Mucosa of rectum (tissue), 2 donors: ENCODE measurements around the gene HIP1.
"Not testable (repeated sequence)": the region's sequence is repeated elsewhere in the genome, so short reads cannot be mapped to it uniquely, and the experiment has no call there.

ENCODE experiments used
- H3K27ac ChIP-seq, 2 donors: one replicate each; pipeline ENCODE4 v1.7.0; 2013; ENCODE audit warnings: inconsistent platforms in 2 of 2, low read depth in 2 of 2, low read length in 2 of 2
- H3K27me3 ChIP-seq, 2 donors: one replicate each; pipeline ENCODE4 v1.7.0; 2013; ENCODE audit warnings: low read length in 2 of 2; ENCODE audit not compliant: control insufficient read depth in 2 of 2, insufficient read depth in 2 of 2
- H3K36me3 ChIP-seq, 2 donors: one replicate each; pipeline ENCODE4 v1.7.0; 2013; ENCODE audit warnings: low read length in 2 of 2; ENCODE audit not compliant: control insufficient read depth in 2 of 2, insufficient read depth in 2 of 2
- H3K4me1 ChIP-seq, 2 donors: one replicate each; pipeline ENCODE4 v1.7.0; 2013; ENCODE audit warnings: low read length in 2 of 2, mild to moderate bottlenecking in 1 of 2; ENCODE audit not compliant: control insufficient read depth in 2 of 2, insufficient read depth in 2 of 2
- H3K4me3 ChIP-seq, 2 donors: one replicate each; pipeline ENCODE4 v1.7.0; 2013; ENCODE audit warnings: low read length in 2 of 2
- H3K9ac ChIP-seq, 2 donors: one replicate each; pipeline ENCODE4 v1.7.0; 2013; ENCODE audit warnings: low read length in 2 of 2, low read depth in 1 of 2, mild to moderate bottlenecking in 1 of 2
- H3K9me3 ChIP-seq, 2 donors: one replicate each; pipeline ENCODE4 v1.7.0; 2013; ENCODE audit warnings: low read length in 2 of 2; ENCODE audit not compliant: control insufficient read depth in 2 of 2
- donor health status: healthy.
- donor health status: Normal muscosa, but diverticular disease.

Gene HIP1

GRCh38 chr7:75727881-75728593 is 10.7 kb downstream of the HIP1 start:
- H3K9ac ChIP-seq = peak overlapping the region in 1 of 2 donors; percentile 5
- peaks cover 11 to 13% of the 10 kb centered on the region in 2 donors for H3K4me1 ChIP-seq
- peak overlapping the region in 1 of 2 donors; percentile 52 for H3K4me3 ChIP-seq
- H3K27ac ChIP-seq = peak overlapping the region; percentile 69 to 74
- H3K36me3 ChIP-seq = no peaks in the 10 kb centered on the region
- H3K27me3 ChIP-seq = no peaks in the 10 kb centered on the region
- no peaks in the 10 kb centered on the region for H3K9me3 ChIP-seq

GRCh38 chr7:75727351-75727750 is 11.4 kb downstream of the HIP1 start:
- H3K36me3 ChIP-seq, H3K9me3 ChIP-seq, H3K27me3 ChIP-seq, H3K4me3 ChIP-seq, H3K27ac ChIP-seq, H3K9ac ChIP-seq: not testable (repeated sequence)
- H3K4me1 ChIP-seq = peaks cover 11 to 13% of the 10 kb centered on the region in 2 donors

- peaks cover 11 to 13% of the 10 kb centered on the region in 2 donors for H3K4me1 ChIP-seq
- H3K36me3 ChIP-seq = no peaks in the 10 kb centered on the region
- no peaks in the 10 kb centered on the region for H3K9me3 ChIP-seq
- no peak overlapping the region for H3K9ac ChIP-seq
- H3K27me3 ChIP-seq = no peaks in the 10 kb centered on the region
- H3K4me3 ChIP-seq = no peak overlapping the region
- H3K27ac ChIP-seq = no peak overlapping the region
These were observed 13.4 kb downstream of the HIP1 start for GRCh38 chr7:75725306-75725705.

GRCh38 chr7:75723444-75723843 is 15.3 kb downstream of the HIP1 start:
- H3K27ac ChIP-seq = no peak overlapping the region

GRCh38 chr7:75722373-75722772 is 16.4 kb downstream of the HIP1 start:
- Histone ChIP-seq H3K36me3 (no peaks in the 10 kb centered on the region), H3K27ac (no peak overlapping the region), H3K27me3 (no peaks in the 10 kb centered on the region), H3K4me1 (peaks cover 4 to 7% of the 10 kb centered on the region in 2 donors), H3K4me3 (no peak overlapping the region), H3K9me3 (no peaks in the 10 kb centered on the region), H3K9ac (no peak overlapping the region)

More at GRCh38 chr7:75723444-75723843, 15.3 kb downstream of the HIP1 start:
- Histone ChIP-seq H3K27me3 (no peaks in the 10 kb centered on the region), H3K9ac (no peak overlapping the region), H3K4me1 (peaks cover 7 to 9% of the 10 kb centered on the region in 2 donors), H3K36me3 (no peaks in the 10 kb centered on the region), H3K4me3 (no peak overlapping the region), H3K9me3 (no peaks in the 10 kb centered on the region)

GRCh38 chr7:75721922-75722321 is 16.8 kb downstream of the HIP1 start:
- H3K36me3 ChIP-seq, H3K27ac ChIP-seq, H3K4me1 ChIP-seq, H3K9ac ChIP-seq, H3K9me3 ChIP-seq, H3K27me3 ChIP-seq, H3K4me3 ChIP-seq: not testable (repeated sequence)

- Histone ChIP-seq H3K36me3 (no peaks in the 10 kb centered on the region), H3K4me3 (no peak overlapping the region), H3K9me3 (no peaks in the 10 kb centered on the region), H3K27me3 (no peaks in the 10 kb centered on the region), H3K9ac (no peak overlapping the region), H3K4me1 (peaks cover 4 to 7% of the 10 kb centered on the region in 2 donors), H3K27ac (no peak overlapping the region)
These were observed 17.3 kb downstream of the HIP1 start for GRCh38 chr7:75721426-75721825.

GRCh38 chr7:75719626-75720025 is 19.1 kb downstream of the HIP1 start:
- no peaks in the 10 kb centered on the region for H3K9me3 ChIP-seq
- H3K4me1 ChIP-seq = peaks cover 4 to 7% of the 10 kb centered on the region in 2 donors

GRCh38 chr7:75718390-75719031 is 20.2 kb downstream of the HIP1 start:
- no peaks in the 10 kb centered on the region for H3K36me3 ChIP-seq
- no peaks in the 10 kb centered on the region for H3K27me3 ChIP-seq
- peaks cover 4 to 7% of the 10 kb centered on the region in 2 donors for H3K4me1 ChIP-seq
- no peak overlapping the region for H3K27ac ChIP-seq
- H3K4me3 ChIP-seq = no peak overlapping the region
- H3K9ac ChIP-seq = no peak overlapping the region
- no peaks in the 10 kb centered on the region for H3K9me3 ChIP-seq

More at GRCh38 chr7:75719626-75720025, 19.1 kb downstream of the HIP1 start:
- no peak overlapping the region for H3K9ac ChIP-seq
- no peaks in the 10 kb centered on the region for H3K27me3 ChIP-seq
- H3K4me3 ChIP-seq = no peak overlapping the region
- H3K36me3 ChIP-seq = no peaks in the 10 kb centered on the region
- H3K27ac ChIP-seq = no peak overlapping the region

GRCh38 chr7:75717746-75718145 is 21.0 kb downstream of the HIP1 start:
- H3K9me3 ChIP-seq, H3K4me1 ChIP-seq, H3K4me3 ChIP-seq, H3K9ac ChIP-seq, H3K27ac ChIP-seq, H3K27me3 ChIP-seq, H3K36me3 ChIP-seq: not testable (repeated sequence)
